Subcutaneous adipose tissue (tissue), 4 donors: Measurements from ENCODE around the gene MCUR1. TPM values are rescaled to one million over a fixed set of nuclear protein-coding genes. Genes with fewer than 3 reads are reported as not detected.

Experiments used
- total RNA-seq, 4 donors: library from RNA; depleted of rRNA; stranded (reverse); fragments of >200 nt; gene quantifications; one replicate each; pipeline ENCODE4 v1.1.0, GENCODE V29; 2016
- TF ChIP-seq, protein P1 (sequence below): fragments of 450-650 bp; IDR thresholded peaks from one replicate; pipeline ENCODE4 v1.5.1; 2016; ENCODE audit warnings: low read depth, mild to moderate bottlenecking, control low read depth, antibody characterized with exemption, moderate library complexity

MCUR1 gene, protein sequence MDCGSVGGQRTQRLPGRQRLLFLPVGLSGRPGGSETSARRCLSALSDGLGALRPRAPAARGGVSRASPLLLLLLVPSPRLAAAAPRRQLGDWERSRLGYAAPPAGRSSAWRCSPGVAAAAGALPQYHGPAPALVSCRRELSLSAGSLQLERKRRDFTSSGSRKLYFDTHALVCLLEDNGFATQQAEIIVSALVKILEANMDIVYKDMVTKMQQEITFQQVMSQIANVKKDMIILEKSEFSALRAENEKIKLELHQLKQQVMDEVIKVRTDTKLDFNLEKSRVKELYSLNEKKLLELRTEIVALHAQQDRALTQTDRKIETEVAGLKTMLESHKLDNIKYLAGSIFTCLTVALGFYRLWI
- total RNA-seq, result 10 to 100 TPM; 10.5 to 19.2 (median 17.1) TPM

DNA sequence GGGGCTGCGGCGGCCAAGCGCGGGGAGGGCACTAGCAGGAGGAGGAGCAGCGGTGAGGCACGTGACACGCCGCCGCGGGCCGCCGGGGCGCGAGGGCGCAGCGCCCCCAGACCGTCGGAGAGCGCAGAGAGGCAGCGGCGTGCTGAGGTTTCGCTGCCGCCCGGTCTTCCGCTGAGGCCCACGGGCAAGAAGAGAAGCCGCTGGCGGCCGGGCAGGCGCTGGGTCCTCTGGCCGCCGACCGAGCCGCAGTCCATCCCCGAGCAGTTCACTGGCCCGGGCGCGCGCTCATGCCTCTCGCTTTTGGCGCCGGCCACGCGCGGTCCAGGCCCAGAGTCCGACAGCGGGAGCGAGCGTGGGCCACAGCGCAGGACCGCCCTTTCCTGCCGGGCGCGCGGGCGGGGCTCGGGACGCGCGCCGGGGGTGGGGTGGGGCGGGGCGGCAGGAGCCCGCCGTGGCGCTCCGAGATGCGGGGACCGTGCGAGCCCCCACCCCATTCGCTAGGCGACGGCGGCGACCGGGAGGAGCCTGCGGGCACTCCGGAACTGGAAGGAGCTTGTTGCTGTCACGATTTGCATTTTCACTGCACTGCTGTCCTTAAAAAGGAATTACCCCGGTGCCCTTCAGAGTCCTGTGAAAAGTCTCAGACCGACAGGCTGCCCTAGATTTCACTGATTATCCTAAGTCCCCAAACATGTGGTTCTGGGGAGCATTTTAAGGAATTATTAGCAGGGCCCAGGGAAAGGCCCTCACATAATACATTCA, at the start of gene MCUR1:
MCUR1 (minus strand) TSS at position 382 of the 762 bp plus-strand sequence; CDS start at position 254, 128 bp downstream.
- TF ChIP-seq, protein P1, sequence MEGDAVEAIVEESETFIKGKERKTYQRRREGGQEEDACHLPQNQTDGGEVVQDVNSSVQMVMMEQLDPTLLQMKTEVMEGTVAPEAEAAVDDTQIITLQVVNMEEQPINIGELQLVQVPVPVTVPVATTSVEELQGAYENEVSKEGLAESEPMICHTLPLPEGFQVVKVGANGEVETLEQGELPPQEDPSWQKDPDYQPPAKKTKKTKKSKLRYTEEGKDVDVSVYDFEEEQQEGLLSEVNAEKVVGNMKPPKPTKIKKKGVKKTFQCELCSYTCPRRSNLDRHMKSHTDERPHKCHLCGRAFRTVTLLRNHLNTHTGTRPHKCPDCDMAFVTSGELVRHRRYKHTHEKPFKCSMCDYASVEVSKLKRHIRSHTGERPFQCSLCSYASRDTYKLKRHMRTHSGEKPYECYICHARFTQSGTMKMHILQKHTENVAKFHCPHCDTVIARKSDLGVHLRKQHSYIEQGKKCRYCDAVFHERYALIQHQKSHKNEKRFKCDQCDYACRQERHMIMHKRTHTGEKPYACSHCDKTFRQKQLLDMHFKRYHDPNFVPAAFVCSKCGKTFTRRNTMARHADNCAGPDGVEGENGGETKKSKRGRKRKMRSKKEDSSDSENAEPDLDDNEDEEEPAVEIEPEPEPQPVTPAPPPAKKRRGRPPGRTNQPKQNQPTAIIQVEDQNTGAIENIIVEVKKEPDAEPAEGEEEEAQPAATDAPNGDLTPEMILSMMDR, result no peak

DNA sequence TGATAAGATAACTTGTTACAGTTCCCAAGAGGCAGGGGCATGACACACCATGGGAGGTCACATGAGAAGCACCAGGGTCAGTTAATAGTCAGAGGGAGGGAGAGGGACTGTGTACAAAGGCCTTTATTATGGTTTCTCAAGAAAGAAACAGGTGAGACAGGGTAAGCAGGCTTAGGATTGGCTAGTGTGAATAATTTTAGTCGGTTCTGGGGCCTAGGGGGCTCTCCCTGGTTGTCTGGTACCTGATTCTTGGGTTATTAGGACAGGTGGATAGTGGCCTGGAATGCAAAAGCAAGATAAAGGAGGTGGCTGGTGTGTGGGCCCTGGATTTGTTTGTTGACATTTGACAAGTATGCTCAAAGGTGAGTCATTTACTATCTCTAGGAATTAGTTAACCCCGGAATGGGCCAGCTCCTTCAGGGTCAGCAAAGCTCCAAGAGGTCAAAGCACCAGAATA, 49.4 kb upstream of the MCUR1 start:
- TF ChIP-seq, protein P1, result no peak

DNA sequence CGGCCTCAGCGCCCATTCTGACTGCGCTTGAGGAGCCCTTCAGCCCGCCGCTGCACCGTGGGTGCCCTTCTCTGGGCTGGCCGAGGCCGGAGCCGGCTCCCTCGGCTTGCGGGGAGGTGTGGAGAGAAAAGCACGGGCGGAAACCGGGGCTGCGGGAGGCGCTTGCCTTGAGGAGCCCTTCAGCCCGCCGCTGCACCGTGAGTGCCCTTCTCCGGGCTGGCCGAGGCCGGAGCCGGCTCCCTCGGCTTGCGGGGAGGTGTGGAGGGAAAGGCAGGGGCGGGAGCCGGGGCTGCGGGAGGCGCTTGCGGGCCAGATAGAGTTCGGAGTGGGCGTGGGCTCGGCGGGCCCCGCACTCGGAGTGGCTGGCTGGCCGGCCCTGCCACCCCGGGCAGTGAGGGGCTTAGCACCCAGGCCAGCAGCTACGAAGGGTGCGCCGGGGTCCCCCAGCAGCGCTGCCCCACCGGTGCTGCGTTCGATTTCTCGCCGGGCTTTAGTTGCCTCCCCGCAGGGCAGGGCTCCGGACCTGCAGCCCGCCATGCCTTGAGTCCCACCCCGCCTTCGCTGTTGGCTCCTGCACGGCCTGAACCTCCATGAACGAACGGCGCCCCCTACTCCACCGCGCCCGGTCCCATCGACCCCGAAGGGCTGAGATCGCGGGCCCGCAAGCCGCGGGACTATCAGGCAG, 45.7 kb upstream of the MCUR1 start:
- TF ChIP-seq, protein P1, result no peak

DNA sequence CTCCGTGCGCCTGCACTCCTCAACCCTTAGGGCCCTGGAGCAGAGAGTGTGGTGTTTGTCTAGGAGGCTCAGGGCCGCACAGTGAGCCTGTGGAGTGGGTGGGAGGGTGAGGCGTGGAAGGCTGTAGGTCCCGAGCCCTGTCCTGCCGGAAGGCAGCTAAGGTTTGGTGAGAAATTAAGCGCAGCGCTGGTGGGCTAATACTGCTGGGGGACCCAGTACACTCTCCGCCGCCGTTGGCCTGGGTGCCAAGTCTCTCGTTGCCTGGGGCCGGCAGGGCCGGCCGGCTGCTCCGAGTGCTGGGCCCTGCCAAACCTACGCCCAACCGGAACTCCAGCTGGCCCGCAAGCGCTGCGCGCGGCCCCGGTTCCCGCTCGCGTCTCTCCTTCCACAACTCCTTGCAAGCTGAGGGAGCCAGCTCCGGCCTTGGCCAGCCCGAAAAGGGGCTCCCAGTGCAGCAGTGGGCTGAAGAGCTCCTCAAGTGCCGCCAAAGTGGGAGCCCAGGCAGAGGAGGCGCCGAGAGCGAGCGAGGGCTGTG, 40.4 kb upstream of the MCUR1 start:
- TF ChIP-seq, protein P1, result no peak

DNA sequence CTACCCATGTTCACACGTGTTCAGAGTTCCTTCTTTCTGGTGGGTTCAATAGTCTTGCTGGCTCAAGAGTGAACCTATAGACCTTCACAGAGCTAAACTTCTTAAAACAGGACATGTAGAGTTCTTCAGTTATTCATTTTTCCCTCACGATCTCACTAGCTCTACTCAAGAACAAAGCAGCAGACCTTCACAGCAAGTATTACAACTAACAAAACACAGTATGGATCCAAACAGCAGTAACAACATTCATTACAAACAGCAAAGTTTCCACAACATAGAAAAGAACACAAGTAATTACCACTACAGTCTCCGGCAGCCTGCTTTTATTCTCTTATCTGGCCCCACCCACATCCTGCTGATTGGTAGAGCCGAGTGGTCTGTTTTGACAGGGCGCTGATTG, 39.5 kb upstream of the MCUR1 start:
- TF ChIP-seq, protein P1, result no peak

DNA sequence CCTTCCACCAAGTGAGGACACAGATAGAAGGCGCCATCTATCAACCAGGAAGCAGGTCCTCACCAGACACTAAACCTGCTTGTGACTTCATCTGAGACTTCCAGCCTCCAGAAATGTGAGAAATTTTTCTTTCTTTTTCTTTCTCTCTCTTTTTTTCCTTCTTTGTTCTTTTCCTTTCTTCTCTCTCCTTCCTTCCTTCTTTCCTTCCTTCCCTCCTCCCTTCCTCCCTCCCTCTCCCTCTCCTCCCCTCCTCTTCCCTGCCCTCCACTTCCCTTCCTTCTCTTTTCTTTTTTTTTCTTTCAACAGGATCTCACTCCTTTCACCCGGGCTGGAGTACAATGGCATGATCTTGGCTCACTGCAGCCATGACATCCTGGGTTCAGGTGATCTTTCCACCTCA, 37.4 kb upstream of the MCUR1 start:
- TF ChIP-seq, protein P1, result no peak
